AG10803 (cell line): ENCODE data around the gene LSAMP.

ENCODE experiments used
- DNase-seq: peaks from one replicate; pipeline ENCODE4 v3.0.0; 2010; ENCODE audit warnings: low read depth
- H3K4me3 ChIP-seq: 2 replicates; pipeline ENCODE4 v1.5.1; 2011; ENCODE audit warnings: mild to moderate bottlenecking, low read length, control low read depth
- CTCF ChIP-seq: conservative IDR thresholded peaks from 2 replicates; pipeline ENCODE4 v1.5.1; 2011; ENCODE audit warnings: mild to moderate bottlenecking, low read length, control low read depth, inconsistent platforms

LSAMP gene

GRCh38 chr3:115836944-115837343, 608.3 kb downstream of the LSAMP start:
- DNase-seq, result peak; percentile 26
- no peak overlapping the region for H3K4me3 ChIP-seq
- TF ChIP-seq CTCF, result peak; percentile 63

DNA sequence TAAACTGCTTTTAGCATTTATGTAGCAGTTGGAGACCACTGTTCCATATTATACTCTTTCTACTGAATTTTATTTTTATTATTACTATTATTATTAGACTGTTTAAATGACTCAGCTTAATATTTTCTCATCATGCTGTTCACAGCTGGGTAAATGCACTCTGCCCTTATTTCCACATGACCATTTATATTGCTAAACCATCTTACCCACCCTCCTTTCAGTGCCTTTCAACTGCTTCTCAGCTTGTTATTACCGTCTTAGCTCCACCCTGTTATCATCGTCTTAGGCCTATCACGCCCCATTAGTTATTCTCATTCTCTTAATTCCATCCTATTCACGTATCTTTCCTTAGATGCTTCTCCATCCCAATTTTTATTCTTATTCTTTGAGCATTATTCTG, 609.3 kb downstream of the LSAMP start:
- no peak for TF ChIP-seq CTCF
- H3K4me3 ChIP-seq, result no peak overlapping the region
- DNase-seq, result no peak

GRCh38 chr3:115834068-115834467, 611.2 kb downstream of the LSAMP start:
- TF ChIP-seq CTCF, result no peak
- H3K4me3 ChIP-seq, result no peak overlapping the region
- peak; percentile 92 for DNase-seq

DNA sequence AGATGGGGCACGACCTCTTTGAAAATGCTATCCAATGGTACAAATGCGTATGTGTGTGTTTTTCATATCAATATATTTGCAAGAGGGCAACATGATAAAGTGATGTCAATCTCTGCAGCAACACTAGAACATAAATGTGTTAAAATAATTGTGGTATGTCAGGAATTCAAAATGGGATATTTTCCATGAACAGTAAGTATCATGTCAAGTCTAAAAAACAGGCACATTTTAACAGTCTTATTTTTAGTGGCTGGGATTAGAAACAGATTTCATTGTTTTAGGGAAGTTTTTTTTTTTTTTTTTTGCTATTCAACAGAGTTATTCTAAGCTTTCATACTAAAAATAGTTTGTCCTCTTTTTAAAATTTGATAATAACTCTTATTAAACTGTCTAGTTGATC, 612.2 kb downstream of the LSAMP start:
- no peak for TF ChIP-seq CTCF
- H3K4me3 ChIP-seq, result no peak overlapping the region
- peak; percentile 74 for DNase-seq

GRCh38 chr3:115832265-115832664, 613.0 kb downstream of the LSAMP start:
- no peak overlapping the region for H3K4me3 ChIP-seq
- TF ChIP-seq CTCF, result no peak
- no peak for DNase-seq

DNA sequence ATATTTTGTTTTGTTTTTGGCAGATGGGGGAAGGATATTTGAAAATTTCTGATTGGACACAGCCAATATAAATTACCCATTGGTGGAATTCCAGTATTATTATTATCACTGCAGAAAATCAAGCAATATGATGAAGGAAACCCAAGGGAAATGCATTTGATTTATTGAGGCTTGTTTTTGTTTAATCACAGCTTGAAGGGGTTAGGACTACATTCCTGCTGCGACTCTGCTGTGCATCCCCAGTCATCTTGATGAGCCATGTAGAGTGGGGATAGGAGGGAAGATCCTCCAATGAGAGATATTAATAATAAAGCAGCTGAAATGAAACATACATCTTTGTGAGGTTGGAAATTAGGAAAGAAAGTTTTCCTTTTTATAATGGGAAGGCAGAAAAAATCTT, 613.4 kb downstream of the LSAMP start:
- DNase-seq, result no peak
- no peak for TF ChIP-seq CTCF
- no peak overlapping the region for H3K4me3 ChIP-seq

GRCh38 chr3:115830764-115831395, 614.4 kb downstream of the LSAMP start:
- no peak for TF ChIP-seq CTCF
- DNase-seq, result no peak
- no peak overlapping the region for H3K4me3 ChIP-seq
